ENCODE measurements around the gene HSPBP1. TPM values are rescaled to one million over a fixed set of nuclear protein-coding genes. Genes with fewer than 3 reads are reported as not detected.

HSPBP1 gene
- total and polyA plus RNA-seq, 5 donors from 2014 or later: 15.8 to 37.2 (median 34.0) TPM

DNA sequence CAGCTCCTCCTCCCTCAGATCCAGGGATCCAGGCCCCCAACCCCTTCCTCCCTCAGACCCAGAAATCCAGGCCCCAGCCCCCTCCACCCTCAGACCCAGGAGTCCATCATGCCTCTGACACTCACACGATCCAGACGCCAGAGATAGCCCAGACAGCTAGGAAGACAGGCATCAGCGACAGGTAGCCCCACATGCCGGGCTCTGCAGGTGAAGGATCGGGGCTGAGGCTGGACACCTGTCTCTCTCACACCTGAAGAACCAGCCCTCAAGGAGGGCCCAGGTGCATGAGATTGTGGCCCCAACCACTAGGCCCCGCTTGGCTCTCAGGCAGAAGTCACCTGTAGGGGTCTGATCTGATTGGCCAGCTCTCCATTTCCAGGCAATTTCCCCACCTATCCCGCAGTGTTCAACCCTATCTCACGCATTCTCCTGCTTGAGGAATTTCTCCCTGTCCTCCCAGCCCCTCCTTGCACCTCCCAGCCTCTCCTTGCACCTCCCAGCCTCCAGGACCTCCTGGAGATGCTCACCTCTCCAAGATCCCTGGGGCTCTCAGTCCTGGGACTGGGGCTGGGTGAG is 41.0 kb upstream of the HSPBP1 start:
- no peaks in the 10 kb centered on the region for H3K36me3 Mint-ChIP-seq
- ATAC-seq (ENCODE audit: low read depth in 2 of 2) (no peak), DNase-seq (no peak)
- no peak overlapping the region for H3K4me3 Mint-ChIP-seq
- H3K27me3 Mint-ChIP-seq: peaks cover 18% of the 10 kb centered on the region
- no peaks in the 10 kb centered on the region for H3K9me3 ChIP-seq (ENCODE audit: control insufficient read depth in 2 of 2, low read length in 2 of 2)
- no peak overlapping the region for H3K4me3 ChIP-seq (ENCODE audit: low read depth, low read length)
- H3K9me3 Mint-ChIP-seq: no peaks in the 10 kb centered on the region
- no peak overlapping the region for H3K27ac Mint-ChIP-seq
- H3K4me1 ChIP-seq (ENCODE audit: control insufficient read depth, insufficient read depth, low read length, poor library complexity, severe bottlenecking): peaks cover 4% of the 10 kb centered on the region
- no peaks in the 10 kb centered on the region for H3K36me3 ChIP-seq (ENCODE audit: control insufficient read depth, insufficient read depth, low read length)
- H3K27ac ChIP-seq (ENCODE audit: insufficient read depth, low read length, poor library complexity, severe bottlenecking): no peak overlapping the region
- H3K4me1 Mint-ChIP-seq: no peaks in the 10 kb centered on the region
- H3K27me3 ChIP-seq (ENCODE audit: control insufficient read depth, insufficient read depth, low read length): no peaks in the 10 kb centered on the region

DNA sequence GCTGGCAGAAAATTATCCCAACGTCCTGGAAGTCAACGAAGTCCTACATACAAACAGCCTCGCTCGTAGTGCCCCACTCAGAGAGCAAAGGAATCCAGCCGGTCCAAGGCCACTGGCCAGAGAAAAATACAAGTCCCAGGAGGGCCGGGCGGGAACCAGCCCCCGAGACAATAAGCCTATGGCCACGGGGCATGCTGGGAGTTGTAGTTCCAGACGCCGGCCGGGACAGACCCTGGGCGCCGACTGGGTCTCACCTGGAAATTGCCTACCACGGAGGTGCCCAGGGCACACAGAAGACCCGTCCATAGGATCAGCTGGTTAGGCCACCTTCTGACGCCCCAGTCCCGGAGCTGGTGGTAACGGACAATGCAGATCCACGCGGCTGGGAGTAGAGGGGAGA is 39.9 kb upstream of the HSPBP1 start:
- no peaks in the 10 kb centered on the region for H3K9me3 ChIP-seq (ENCODE audit: control insufficient read depth in 2 of 2, low read length in 2 of 2)
- H3K36me3 ChIP-seq (ENCODE audit: control insufficient read depth, insufficient read depth, low read length): no peaks in the 10 kb centered on the region
- no peak overlapping the region for H3K27ac ChIP-seq (ENCODE audit: insufficient read depth, low read length, poor library complexity, severe bottlenecking)
- no peaks in the 10 kb centered on the region for H3K4me1 Mint-ChIP-seq
- DNase-seq (no peak), ATAC-seq (ENCODE audit: low read depth in 2 of 2) (no peak)
- no peak overlapping the region for H3K4me3 ChIP-seq (ENCODE audit: low read depth, low read length)
- H3K36me3 Mint-ChIP-seq: no peaks in the 10 kb centered on the region
- H3K27me3 ChIP-seq (ENCODE audit: control insufficient read depth, insufficient read depth, low read length): no peaks in the 10 kb centered on the region
- no peaks in the 10 kb centered on the region for H3K4me1 ChIP-seq (ENCODE audit: control insufficient read depth, insufficient read depth, low read length, poor library complexity, severe bottlenecking)
- H3K9me3 Mint-ChIP-seq: no peaks in the 10 kb centered on the region
- no peak overlapping the region for H3K4me3 Mint-ChIP-seq
- no peak overlapping the region for H3K27ac Mint-ChIP-seq
- peaks cover 18% of the 10 kb centered on the region for H3K27me3 Mint-ChIP-seq

- no peak for ATAC-seq (ENCODE audit: low read depth in 2 of 2)
- Mint-ChIP-seq H3K27ac (no peak overlapping the region), H3K9me3 (no peaks in the 10 kb centered on the region), H3K27me3 (peaks cover 11% of the 10 kb centered on the region), H3K36me3 (no peaks in the 10 kb centered on the region), H3K4me1 (no peaks in the 10 kb centered on the region), H3K4me3 (no peak overlapping the region)
- no peak for DNase-seq
- Histone ChIP-seq H3K27ac (ENCODE audit: insufficient read depth, low read length, poor library complexity, severe bottlenecking) (no peak overlapping the region), H3K4me1 (ENCODE audit: control insufficient read depth, insufficient read depth, low read length, poor library complexity, severe bottlenecking) (no peaks in the 10 kb centered on the region), H3K4me3 (ENCODE audit: low read depth, low read length) (no peak overlapping the region), H3K27me3 (ENCODE audit: control insufficient read depth, insufficient read depth, low read length) (no peaks in the 10 kb centered on the region), H3K9me3 (ENCODE audit: control insufficient read depth in 2 of 2, low read length in 2 of 2) (no peaks in the 10 kb centered on the region), H3K36me3 (ENCODE audit: control insufficient read depth, insufficient read depth, low read length) (no peaks in the 10 kb centered on the region)
Observed at GRCh38 chr19:55316646-55317045, 36.7 kb upstream of the HSPBP1 start.

DNA sequence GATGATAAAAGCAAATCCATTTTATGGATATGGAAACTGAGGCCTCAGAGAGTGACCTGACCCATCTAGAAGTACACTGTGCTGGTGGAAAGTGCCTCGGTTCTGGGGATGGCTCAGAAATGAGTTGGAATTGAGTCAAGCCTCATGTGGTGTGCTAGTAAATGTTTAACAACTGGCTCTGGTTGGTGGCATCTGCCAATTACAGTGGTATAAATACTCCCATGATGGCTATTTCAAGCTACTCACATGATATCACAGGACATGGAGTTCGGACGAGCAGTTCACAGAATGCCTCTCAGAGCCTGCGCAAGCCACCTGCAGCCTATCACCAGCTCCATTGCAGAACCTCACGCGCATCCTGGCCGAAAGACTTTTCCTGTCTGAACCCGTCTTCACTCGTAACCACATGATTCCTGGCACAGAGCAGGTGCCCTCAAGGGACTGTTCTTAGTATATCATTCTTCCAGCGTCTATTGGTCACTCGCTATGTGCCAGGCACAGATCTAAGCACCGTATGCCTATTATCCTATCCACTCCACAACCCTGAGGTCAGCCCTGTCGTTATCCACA is 36.1 kb upstream of the HSPBP1 start:
- Mint-ChIP-seq H3K27ac (no peak overlapping the region), H3K4me3 (no peak overlapping the region), H3K27me3 (peaks cover 9% of the 10 kb centered on the region), H3K4me1 (no peaks in the 10 kb centered on the region), H3K36me3 (no peaks in the 10 kb centered on the region), H3K9me3 (no peaks in the 10 kb centered on the region)
- no peak for DNase-seq
- Histone ChIP-seq H3K4me1 (ENCODE audit: control insufficient read depth, insufficient read depth, low read length, poor library complexity, severe bottlenecking) (no peaks in the 10 kb centered on the region), H3K4me3 (ENCODE audit: low read depth, low read length) (no peak overlapping the region), H3K36me3 (ENCODE audit: control insufficient read depth, insufficient read depth, low read length) (no peaks in the 10 kb centered on the region), H3K9me3 (ENCODE audit: control insufficient read depth in 2 of 2, low read length in 2 of 2) (no peaks in the 10 kb centered on the region), H3K27me3 (ENCODE audit: control insufficient read depth, insufficient read depth, low read length) (no peaks in the 10 kb centered on the region), H3K27ac (ENCODE audit: insufficient read depth, low read length, poor library complexity, severe bottlenecking) (no peak overlapping the region)
- ATAC-seq (ENCODE audit: low read depth in 2 of 2): no peak

- Mint-ChIP-seq H3K36me3 (no peaks in the 10 kb centered on the region), H3K27ac (no peak overlapping the region), H3K4me3 (no peak overlapping the region), H3K4me1 (no peaks in the 10 kb centered on the region), H3K27me3 (peaks cover 5% of the 10 kb centered on the region), H3K9me3 (no peaks in the 10 kb centered on the region)
- H3K4me1 ChIP-seq (ENCODE audit: control insufficient read depth, insufficient read depth, low read length, poor library complexity, severe bottlenecking): no peaks in the 10 kb centered on the region
- no peak overlapping the region for H3K27ac ChIP-seq (ENCODE audit: insufficient read depth, low read length, poor library complexity, severe bottlenecking)
- no peak overlapping the region for H3K4me3 ChIP-seq (ENCODE audit: low read depth, low read length)
- ATAC-seq (ENCODE audit: low read depth in 2 of 2) (no peak), DNase-seq (no peak)
- H3K36me3 ChIP-seq (ENCODE audit: control insufficient read depth, insufficient read depth, low read length): no peaks in the 10 kb centered on the region
- no peaks in the 10 kb centered on the region for H3K27me3 ChIP-seq (ENCODE audit: control insufficient read depth, insufficient read depth, low read length)
- no peaks in the 10 kb centered on the region for H3K9me3 ChIP-seq (ENCODE audit: control insufficient read depth in 2 of 2, low read length in 2 of 2)
Observed at GRCh38 chr19:55314396-55314795, 34.5 kb upstream of the HSPBP1 start.

GRCh38 chr19:55312621-55313512 is 33.0 kb upstream of the HSPBP1 start:
- H3K4me3 ChIP-seq (ENCODE audit: low read depth, low read length): no peak overlapping the region
- DNase-seq: no peak
- Mint-ChIP-seq H3K27ac (no peak overlapping the region), H3K36me3 (no peaks in the 10 kb centered on the region), H3K4me3 (no peak overlapping the region), H3K9me3 (no peaks in the 10 kb centered on the region), H3K4me1 (no peaks in the 10 kb centered on the region), H3K27me3 (peaks cover 5% of the 10 kb centered on the region)
- no peak overlapping the region for H3K27ac ChIP-seq (ENCODE audit: insufficient read depth, low read length, poor library complexity, severe bottlenecking)
- H3K36me3 ChIP-seq (ENCODE audit: control insufficient read depth, insufficient read depth, low read length): no peaks in the 10 kb centered on the region
- H3K4me1 ChIP-seq (ENCODE audit: control insufficient read depth, insufficient read depth, low read length, poor library complexity, severe bottlenecking): no peaks in the 10 kb centered on the region
- no peaks in the 10 kb centered on the region for H3K27me3 ChIP-seq (ENCODE audit: control insufficient read depth, insufficient read depth, low read length)
- no peak for ATAC-seq (ENCODE audit: low read depth in 2 of 2)
- H3K9me3 ChIP-seq (ENCODE audit: control insufficient read depth in 2 of 2, low read length in 2 of 2): no peaks in the 10 kb centered on the region

- ATAC-seq (ENCODE audit: low read depth in 2 of 2) (no peak), DNase-seq (no peak)
- Mint-ChIP-seq H3K9me3 (no peaks in the 10 kb centered on the region), H3K27me3 (peaks cover 5% of the 10 kb centered on the region), H3K4me3 (no peak overlapping the region), H3K27ac (no peak overlapping the region), H3K36me3 (no peaks in the 10 kb centered on the region), H3K4me1 (no peaks in the 10 kb centered on the region)
- Histone ChIP-seq H3K4me1 (ENCODE audit: control insufficient read depth, insufficient read depth, low read length, poor library complexity, severe bottlenecking) (no peaks in the 10 kb centered on the region), H3K27ac (ENCODE audit: insufficient read depth, low read length, poor library complexity, severe bottlenecking) (no peak overlapping the region), H3K36me3 (ENCODE audit: control insufficient read depth, insufficient read depth, low read length) (no peaks in the 10 kb centered on the region), H3K4me3 (ENCODE audit: low read depth, low read length) (no peak overlapping the region), H3K9me3 (ENCODE audit: control insufficient read depth in 2 of 2, low read length in 2 of 2) (no peaks in the 10 kb centered on the region), H3K27me3 (ENCODE audit: control insufficient read depth, insufficient read depth, low read length) (no peaks in the 10 kb centered on the region)
Observed at GRCh38 chr19:55311797-55312196, 31.9 kb upstream of the HSPBP1 start.
